Uterus (tissue), 4 donors: ENCODE results near the gene ASB6. TPM values are rescaled to one million over a fixed set of nuclear protein-coding genes. Genes with fewer than 3 reads are reported as not detected.

Source experiments
- DNase-seq, 2 donors: peaks; one replicate each; pipeline ENCODE4 v3.0.0-alpha.2; 2019 to 2020
- H3K27ac ChIP-seq, 2 donors: fragments of 200-600 bp; sonication (generic); 1 replicate in 1 of 2; 2 replicates in 1 of 2; pipeline ENCODE4 v1.5.1; 2016 to 2018
- H3K27me3 ChIP-seq, 2 donors: fragments of 200-600 bp; sonication (generic); one replicate each; pipeline ENCODE4 v1.5.1; 2018 to 2019; ENCODE audit warnings: control low read depth in 1 of 2
- H3K36me3 ChIP-seq, 2 donors: fragments of 200-600 bp; sonication (generic); one replicate each; pipeline ENCODE4 v1.5.1; 2019; ENCODE audit warnings: control low read depth in 1 of 2
- H3K4me1 ChIP-seq, 2 donors: fragments of 200-600 bp; sonication (generic); one replicate each; pipeline ENCODE4 v1.5.1; 2018 to 2019; ENCODE audit warnings: control low read depth in 1 of 2
- H3K4me3 ChIP-seq, 2 donors: fragments of 200-600 bp; sonication (generic); 1 replicate in 1 of 2; 2 replicates in 1 of 2; pipeline ENCODE4 v1.5.1; 2018 to 2019; ENCODE audit warnings: mild to moderate bottlenecking in 1 of 2
- H3K9me3 ChIP-seq, 2 donors: fragments of 200-600 bp; sonication (generic); one replicate each; pipeline ENCODE4 v1.5.1; 2019; ENCODE audit warnings: control low read depth in 1 of 2
- CTCF ChIP-seq, 4 experiments: fragments of 200-600 bp in 2 of 4; fragments of 450-650 bp in 2 of 4; sonication (generic) in 2 of 4; IDR thresholded peaks; one replicate each; pipeline ENCODE4 v1.5.1; 2016 to 2019; ENCODE audit warnings: antibody characterized with exemption in 4 of 4, mild to moderate bottlenecking in 2 of 4, moderate library complexity in 1 of 4
- POLR2A ChIP-seq, 2 donors: fragments of 450-650 bp; IDR thresholded peaks; one replicate each; pipeline ENCODE4 v1.6.1; 2016; ENCODE audit warnings: antibody characterized with exemption in 2 of 2, mild to moderate bottlenecking in 1 of 2, moderate library complexity in 1 of 2
- intact Hi-C: fragments of 100-400 bp; cut with DNase I; formaldehyde crosslinking; loops from one replicate; pipeline ENCODE4 v1.15.1; 2023; ENCODE audit warnings: low total_unique reads
- total RNA-seq, 4 donors: library from RNA; depleted of rRNA in 3 of 4; stranded (reverse); fragments of >200 nt in 3 of 4; gene quantifications; one replicate each; pipeline versions ENCODE4 v1.1.0 to v1.2.4, GENCODE V29; 2014 to 2023
- donor health status: DM: yes; HTN: yes; CAD: no.

The ASB6 gene
- total RNA-seq, 4 donors from 2014 or later, result 1.3 to 20.3 (median 8.5) TPM

DNA sequence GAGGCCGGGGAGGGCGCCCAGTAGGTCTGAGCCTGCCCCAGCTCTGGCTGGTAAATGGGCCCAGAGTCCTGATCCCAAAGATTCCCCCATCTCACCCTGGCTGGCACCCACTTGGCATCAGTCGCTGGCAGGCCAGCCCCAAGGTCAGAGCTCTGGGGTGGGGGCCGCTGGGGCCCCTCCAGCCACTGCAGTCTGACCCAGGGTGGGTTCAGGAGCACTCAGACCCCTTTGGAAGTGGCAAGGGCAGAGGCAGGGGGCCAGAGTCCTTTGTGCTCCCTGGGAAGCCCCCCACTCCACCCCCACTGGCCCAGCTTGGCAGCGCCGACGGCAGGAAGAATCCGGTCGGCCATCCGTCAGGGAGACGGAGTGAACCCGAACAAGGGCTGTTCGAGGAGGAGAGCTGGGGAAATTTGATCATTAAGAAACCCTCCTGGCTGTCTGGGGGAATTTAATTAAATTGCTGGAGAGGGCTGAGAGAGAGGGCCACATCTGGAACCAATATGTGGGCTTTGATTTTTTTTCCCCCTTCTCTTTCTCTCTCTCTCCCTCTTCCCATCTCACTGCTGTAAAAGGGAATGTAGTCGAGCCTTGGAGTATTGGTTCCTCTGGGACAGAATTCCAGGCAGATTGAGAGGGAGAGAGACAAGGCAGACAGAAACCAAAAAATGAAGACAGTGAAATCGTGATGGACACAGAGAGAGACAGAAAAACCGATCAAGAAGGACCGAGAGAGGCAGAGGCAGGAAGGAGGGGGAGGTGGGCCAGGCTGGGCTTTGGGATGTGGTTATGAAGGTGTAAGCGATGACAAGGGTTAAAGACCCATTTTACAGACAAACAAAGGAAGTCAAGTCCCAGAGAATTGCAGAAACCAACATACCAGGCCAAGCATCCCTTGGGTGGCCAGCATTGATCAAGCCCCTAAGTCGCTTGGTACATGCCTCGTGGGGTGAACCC is 8.1 kb upstream of the ASB6 start:
- Histone ChIP-seq H3K4me3 (no peak overlapping the region), H3K9me3 (no peaks in the 10 kb centered on the region), H3K4me1 (no peaks in the 10 kb centered on the region), H3K36me3 (no peaks in the 10 kb centered on the region), H3K27me3 (no peaks in the 10 kb centered on the region), H3K27ac (peak overlapping the region in 1 of 2 donors; percentile 4)
- no peak for DNase-seq
- TF ChIP-seq POLR2A (IDR thresholded peaks at IDR 0.05) (no peak), CTCF (IDR thresholded peaks at IDR 0.05) (no peak)
- intact Hi-C loops, result loop anchor here (10.0 kb wide), 2 partner anchors 75 to 135 kb away; no protein-coding TSS in a partner anchor

GRCh38 chr9:129648764-129649115 is 6.8 kb upstream of the ASB6 start:
- H3K4me3 ChIP-seq, result no peak overlapping the region
- H3K27ac ChIP-seq, result no peak overlapping the region
- H3K27me3 ChIP-seq, result no peaks in the 10 kb centered on the region
- no peak for DNase-seq
- H3K9me3 ChIP-seq, result no peaks in the 10 kb centered on the region
- intact Hi-C loops, result loop anchor here (10.0 kb wide), 1 partner anchor 136 kb away; no protein-coding TSS in a partner anchor
- H3K4me1 ChIP-seq, result no peaks in the 10 kb centered on the region
- H3K36me3 ChIP-seq, result no peaks in the 10 kb centered on the region
- TF ChIP-seq CTCF (IDR thresholded peaks at IDR 0.05) (no peak), POLR2A (IDR thresholded peaks at IDR 0.05) (no peak)

GRCh38 chr9:129648092-129648763 is 6.3 kb upstream of the ASB6 start:
- intact Hi-C loops, result loop anchor here (10.0 kb wide), 1 partner anchor 137 kb away; no protein-coding TSS in a partner anchor
- H3K27ac ChIP-seq, result no peak overlapping the region
- TF ChIP-seq POLR2A (IDR thresholded peaks at IDR 0.05) (no peak), CTCF (IDR thresholded peaks at IDR 0.05) (no peak)

DNA sequence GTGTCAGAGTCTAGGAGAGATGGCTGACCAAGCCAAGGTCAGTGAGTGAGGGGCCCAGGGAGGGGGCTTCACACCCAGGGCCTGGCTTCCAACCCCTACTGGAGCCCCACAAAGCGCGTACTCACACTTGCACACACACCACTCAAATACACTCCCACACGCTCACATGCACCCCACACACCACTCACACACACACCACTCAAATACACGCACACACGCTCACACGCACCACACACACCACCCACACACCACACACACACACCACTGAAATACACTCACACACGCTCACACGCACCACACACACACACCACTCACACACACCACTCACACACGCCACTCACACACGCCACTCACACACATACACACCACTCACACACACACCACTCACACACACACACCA is 5.7 kb upstream of the ASB6 start:
- no peaks in the 10 kb centered on the region for H3K36me3 ChIP-seq
- no peak overlapping the region for H3K27ac ChIP-seq
- no peaks in the 10 kb centered on the region for H3K4me1 ChIP-seq
- no peaks in the 10 kb centered on the region for H3K9me3 ChIP-seq
- H3K27me3 ChIP-seq, result no peaks in the 10 kb centered on the region
- no peak overlapping the region for H3K4me3 ChIP-seq
- no peak for DNase-seq
- intact Hi-C loops, result loop anchor here (10.0 kb wide), 1 partner anchor 137 kb away; no protein-coding TSS in a partner anchor
- no peak for TF ChIP-seq CTCF (IDR thresholded peaks at IDR 0.05)
- no peak for TF ChIP-seq POLR2A (IDR thresholded peaks at IDR 0.05)

More at GRCh38 chr9:129648092-129648763, 6.3 kb upstream of the ASB6 start:
- H3K4me3 ChIP-seq, result no peak overlapping the region
- no peaks in the 10 kb centered on the region for H3K9me3 ChIP-seq
- no peaks in the 10 kb centered on the region for H3K4me1 ChIP-seq
- no peaks in the 10 kb centered on the region for H3K27me3 ChIP-seq
- DNase-seq, result no peak
- H3K36me3 ChIP-seq, result no peaks in the 10 kb centered on the region

- TF ChIP-seq CTCF (IDR thresholded peaks at IDR 0.05) (no peak), POLR2A (IDR thresholded peaks at IDR 0.05) (no peak)
- no peak overlapping the region for H3K27ac ChIP-seq
- H3K4me1 ChIP-seq, result no peaks in the 10 kb centered on the region
- no peak for DNase-seq
- H3K27me3 ChIP-seq, result no peaks in the 10 kb centered on the region
- intact Hi-C loops, result loop anchor here (10.0 kb wide), 1 partner anchor 138 kb away; no protein-coding TSS in a partner anchor
- H3K4me3 ChIP-seq, result no peak overlapping the region
- no peaks in the 10 kb centered on the region for H3K36me3 ChIP-seq
- H3K9me3 ChIP-seq, result no peaks in the 10 kb centered on the region
Measured at GRCh38 chr9:129646654-129647053, 4.7 kb upstream of the ASB6 start.
